Immature natural killer cell (primary cell): ENCODE results near the gene IER5L. TPM values are rescaled to one million over a fixed set of nuclear protein-coding genes. Genes with fewer than 3 reads are reported as not detected.
"Not testable (repeated sequence)": the region's sequence is repeated elsewhere in the genome, so short reads cannot be mapped to it uniquely, and the experiment has no call there.

ENCODE experiments used
- DNase-seq, 3 donors: peaks; one replicate each; pipeline ENCODE4 v3.0.0; 2022; ENCODE audit warnings: mixed read lengths in 1 of 3
- H3K27ac Mint-ChIP-seq, 6 donors: one replicate each; pipeline ENCODE4 v1.8.0; 2020; ENCODE audit warnings: mixed read lengths in 6 of 6, mild to moderate bottlenecking in 5 of 6, inconsistent platforms in 4 of 6, moderate library complexity in 3 of 6
- H3K27me3 Mint-ChIP-seq, 3 donors: one replicate each; pipeline ENCODE4 v1.8.0; 2020 to 2021; ENCODE audit warnings: low read depth in 3 of 3, mild to moderate bottlenecking in 3 of 3, mixed read lengths in 3 of 3, moderate library complexity in 3 of 3, inconsistent platforms in 1 of 3
- H3K36me3 Mint-ChIP-seq, 3 donors: one replicate each; pipeline ENCODE4 v1.8.0; 2020; ENCODE audit warnings: mixed read lengths in 3 of 3, inconsistent platforms in 2 of 3, mild to moderate bottlenecking in 2 of 3
- H3K4me1 Mint-ChIP-seq, 2 donors: one replicate each; pipeline ENCODE4 v1.8.0; 2020; ENCODE audit warnings: inconsistent platforms in 2 of 2, mild to moderate bottlenecking in 2 of 2, mixed read lengths in 2 of 2, moderate library complexity in 1 of 2
- H3K4me3 Mint-ChIP-seq, 5 donors: one replicate each; pipeline ENCODE4 v1.8.0; 2020; ENCODE audit warnings: mild to moderate bottlenecking in 5 of 5, mixed read lengths in 5 of 5, inconsistent platforms in 3 of 5, moderate library complexity in 3 of 5
- H3K9me3 Mint-ChIP-seq, 6 donors: one replicate each; pipeline ENCODE4 v1.8.0; 2020; ENCODE audit warnings: mild to moderate bottlenecking in 6 of 6, mixed read lengths in 6 of 6, inconsistent platforms in 4 of 6, moderate library complexity in 3 of 6
- polyA plus RNA-seq, 3 donors: library from polyadenylated mRNA; unstranded; fragments of 300-500 nt; fragmentation: Illumina TruSeq; gene quantifications; one replicate each; pipeline ENCODE4 v1.2.3, GENCODE V29; 2021

The IER5L gene
- polyA plus RNA-seq, 3 donors from 2014 or later = 0.15 to 1.1 (median 0.16) TPM

DNA sequence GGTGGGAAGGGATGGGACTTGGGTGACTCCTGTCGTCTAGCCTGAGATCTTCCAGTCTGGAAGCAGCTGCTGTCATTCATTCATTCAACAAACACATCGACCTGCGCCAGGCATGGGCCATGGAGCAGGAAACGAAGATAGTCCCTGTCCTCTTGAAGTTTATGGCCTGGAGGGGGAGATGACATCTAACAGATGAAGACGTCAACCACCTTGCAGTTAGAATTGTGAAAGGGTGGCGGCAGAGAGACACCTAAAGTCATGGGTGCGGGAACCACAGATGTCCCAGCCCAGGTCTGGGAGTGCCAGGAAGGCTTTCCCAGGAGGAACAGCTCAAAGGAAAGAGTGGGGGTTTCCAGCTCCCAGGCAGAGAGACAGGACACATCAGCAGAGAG, 21.0 kb upstream of the IER5L start:
- no peak for DNase-seq
- peaks cover 0 to 3% (median 0%) of the 10 kb centered on the region in 3 donors for H3K36me3 Mint-ChIP-seq
- H3K27me3 Mint-ChIP-seq = peaks cover 2 to 11% (median 8%) of the 10 kb centered on the region in 3 donors
- H3K27ac Mint-ChIP-seq = no peak overlapping the region
- no peak overlapping the region for H3K4me3 Mint-ChIP-seq
- peaks cover 0 to 2% of the 10 kb centered on the region in 2 donors for H3K4me1 Mint-ChIP-seq
- H3K9me3 Mint-ChIP-seq = no peaks in the 10 kb centered on the region

DNA sequence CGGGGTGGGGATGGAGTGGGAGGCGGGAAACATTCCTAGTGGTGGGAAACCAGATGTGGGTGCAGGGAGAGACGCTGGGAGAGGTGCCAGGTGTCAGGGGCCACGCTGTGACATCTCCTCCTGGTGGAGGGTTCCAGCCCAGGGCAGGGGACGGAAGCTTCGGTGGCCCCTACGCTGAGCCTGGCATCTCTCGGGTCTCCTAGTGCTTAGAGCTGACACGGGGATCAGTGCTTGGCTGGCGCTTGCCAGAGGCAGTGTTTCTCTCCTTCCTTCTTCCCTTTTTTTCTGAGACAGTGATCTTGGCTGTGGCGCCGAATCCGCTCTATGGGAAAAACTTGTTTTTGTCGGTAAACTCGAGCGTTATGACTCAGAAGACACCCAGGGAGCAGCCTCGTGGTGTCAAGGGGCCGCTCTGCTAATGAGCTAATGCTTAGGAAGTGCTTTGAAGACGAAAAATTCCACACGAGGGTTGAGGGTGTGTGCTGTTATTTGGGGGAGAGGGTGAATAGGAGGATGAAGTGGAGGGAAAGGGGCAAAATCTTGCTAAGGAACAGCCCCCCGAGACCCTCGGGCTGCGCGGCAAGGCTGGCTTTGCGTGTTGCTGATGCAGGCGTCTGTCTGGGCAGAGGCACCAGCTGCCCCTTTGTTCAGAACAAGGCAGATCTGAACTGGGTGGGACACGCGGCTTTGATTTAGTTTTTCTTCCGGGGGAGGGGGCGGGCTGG, 20.4 kb upstream of the IER5L start:
- peaks cover 2 to 13% (median 8%) of the 10 kb centered on the region in 3 donors for H3K27me3 Mint-ChIP-seq

DNA sequence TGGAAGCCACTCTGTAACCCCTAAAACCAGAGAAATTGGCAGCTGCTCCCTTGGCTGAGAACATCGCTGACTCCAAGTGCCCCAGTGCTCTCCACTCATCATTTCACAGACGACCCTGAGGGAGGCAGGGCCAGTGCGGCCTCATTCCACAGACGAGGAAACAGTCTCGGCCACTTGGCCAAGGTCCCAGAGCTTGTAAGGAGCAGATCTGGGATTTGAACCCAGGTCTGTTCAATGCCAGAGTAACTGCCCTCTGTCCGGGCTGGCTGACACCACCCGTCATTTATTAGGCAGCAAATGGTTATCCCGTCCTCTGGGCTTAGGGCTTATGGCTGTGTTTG, 19.9 kb upstream of the IER5L start:
- H3K9me3 Mint-ChIP-seq = peaks cover 0 to 3% (median 0%) of the 10 kb centered on the region in 6 donors
- no peaks in the 10 kb centered on the region for H3K4me1 Mint-ChIP-seq
- H3K27me3 Mint-ChIP-seq = peaks cover 2 to 13% (median 10%) of the 10 kb centered on the region in 3 donors
- H3K36me3 Mint-ChIP-seq = peaks cover 0 to 3% (median 0%) of the 10 kb centered on the region in 3 donors
- DNase-seq = no peak
- H3K27ac Mint-ChIP-seq = no peak overlapping the region
- no peak overlapping the region for H3K4me3 Mint-ChIP-seq

More for the DNA sequence above, 20.4 kb upstream of the IER5L start:
- peaks cover 0 to 3% (median 0%) of the 10 kb centered on the region in 3 donors for H3K36me3 Mint-ChIP-seq
- no peaks in the 10 kb centered on the region for H3K9me3 Mint-ChIP-seq
- H3K27ac Mint-ChIP-seq = no peak overlapping the region
- peaks cover 0 to 2% of the 10 kb centered on the region in 2 donors for H3K4me1 Mint-ChIP-seq
- H3K4me3 Mint-ChIP-seq = no peak overlapping the region
- DNase-seq = no peak

DNA sequence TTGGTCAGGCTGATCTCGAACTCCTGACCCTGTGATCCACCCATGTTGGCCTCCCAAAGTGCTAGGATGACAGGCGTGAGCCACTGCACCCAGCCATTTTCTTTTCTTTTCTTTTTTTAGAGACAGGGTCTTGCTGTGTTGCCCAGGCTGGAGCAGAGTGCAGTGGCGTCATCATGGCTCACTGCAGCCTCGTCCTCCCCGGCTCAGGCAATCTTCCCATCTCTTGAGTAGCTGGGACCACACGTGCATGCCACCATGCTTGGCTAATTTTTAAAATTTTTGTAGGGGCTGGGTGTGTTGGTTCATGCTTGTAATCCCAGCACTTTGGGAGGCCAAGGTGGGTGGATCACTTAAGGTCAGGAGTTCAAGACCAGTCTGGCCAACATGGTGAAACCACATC, 19.0 kb upstream of the IER5L start:
- DNase-seq, H3K9me3 Mint-ChIP-seq, H3K27ac Mint-ChIP-seq, H3K4me3 Mint-ChIP-seq, H3K4me1 Mint-ChIP-seq, H3K36me3 Mint-ChIP-seq: not testable (repeated sequence)
- H3K27me3 Mint-ChIP-seq = peaks cover 2 to 13% (median 11%) of the 10 kb centered on the region in 3 donors

DNA sequence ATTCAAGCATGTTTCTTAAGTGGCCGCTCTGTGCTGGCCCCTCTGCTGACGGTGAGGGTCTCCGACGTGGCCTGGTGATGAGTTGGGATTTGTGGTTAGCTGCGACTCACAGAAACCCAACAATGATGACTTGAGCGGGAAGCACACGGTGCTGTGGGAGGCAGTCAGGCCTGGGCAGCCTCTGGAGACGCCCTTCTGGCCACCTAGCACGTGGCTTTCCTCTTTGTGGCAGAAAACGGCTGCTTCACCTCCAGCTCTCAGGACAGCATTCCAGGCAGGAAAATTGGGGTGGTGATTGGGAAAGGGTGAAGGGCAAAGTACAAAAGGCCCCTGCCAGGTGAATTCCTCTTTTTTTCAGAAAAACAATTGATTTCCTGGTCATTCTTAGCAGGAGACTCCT, 17.5 kb upstream of the IER5L start:
- Mint-ChIP-seq H3K4me3 (no peak overlapping the region), H3K27ac (no peak overlapping the region), H3K36me3 (peaks cover 0 to 3% (median 0%) of the 10 kb centered on the region in 3 donors), H3K9me3 (peaks cover 0 to 4% (median 2%) of the 10 kb centered on the region in 6 donors), H3K4me1 (no peaks in the 10 kb centered on the region), H3K27me3 (peaks cover 2 to 13% (median 11%) of the 10 kb centered on the region in 3 donors)
- DNase-seq = no peak

DNA sequence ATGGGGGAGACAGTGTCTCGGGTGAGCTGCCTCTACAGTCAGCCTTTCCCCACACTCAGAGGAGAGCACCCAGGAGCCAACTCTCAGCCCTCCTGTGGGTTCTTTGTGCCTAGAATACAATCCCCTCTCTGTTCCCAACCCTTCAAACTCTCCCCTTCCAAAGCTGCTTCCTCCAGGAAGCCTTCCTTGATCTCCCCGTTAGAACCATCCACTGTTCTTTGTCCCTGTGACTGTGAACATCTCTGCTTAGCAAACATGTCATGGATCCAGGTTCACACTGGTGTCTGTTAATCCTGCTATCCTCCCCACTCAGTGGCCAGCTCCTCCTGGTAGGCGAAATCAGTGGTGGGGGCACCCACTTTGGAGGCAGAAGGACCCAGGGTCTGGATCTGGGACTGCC, 16.2 kb upstream of the IER5L start:
- DNase-seq = no peak
- Mint-ChIP-seq H3K27ac (no peak overlapping the region), H3K4me3 (no peak overlapping the region), H3K9me3 (peaks cover 0 to 4% (median 2%) of the 10 kb centered on the region in 6 donors), H3K27me3 (peaks cover 2 to 13% (median 9%) of the 10 kb centered on the region in 3 donors), H3K36me3 (peaks cover 0 to 3% (median 0%) of the 10 kb centered on the region in 3 donors), H3K4me1 (no peaks in the 10 kb centered on the region)

DNA sequence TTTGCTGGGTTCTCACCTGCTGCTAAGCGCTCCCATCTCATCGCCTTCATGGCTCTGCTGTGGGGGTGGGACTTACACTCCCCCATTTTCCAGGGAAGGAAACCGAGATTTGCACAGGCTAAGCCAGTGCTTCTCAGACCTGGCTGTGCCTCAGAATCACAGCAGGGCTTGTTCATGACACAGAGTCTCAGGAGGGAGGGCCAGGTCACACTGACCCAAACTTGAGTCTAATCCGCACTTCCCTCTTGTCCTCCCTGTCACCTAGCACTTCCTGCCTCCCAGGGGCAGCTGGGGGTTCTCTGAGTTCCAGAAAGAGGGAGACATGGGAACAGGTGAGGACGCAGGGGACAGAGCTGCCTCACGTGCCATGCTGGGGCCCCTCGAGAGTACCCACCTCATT, 15.6 kb upstream of the IER5L start:
- DNase-seq = no peak
- H3K4me3 Mint-ChIP-seq = no peak overlapping the region
- no peaks in the 10 kb centered on the region for H3K36me3 Mint-ChIP-seq
- H3K4me1 Mint-ChIP-seq = no peaks in the 10 kb centered on the region
- no peak overlapping the region for H3K27ac Mint-ChIP-seq
- H3K9me3 Mint-ChIP-seq = peaks cover 0 to 4% (median 2%) of the 10 kb centered on the region in 6 donors
- H3K27me3 Mint-ChIP-seq = peaks cover 2 to 10% (median 9%) of the 10 kb centered on the region in 3 donors

DNA sequence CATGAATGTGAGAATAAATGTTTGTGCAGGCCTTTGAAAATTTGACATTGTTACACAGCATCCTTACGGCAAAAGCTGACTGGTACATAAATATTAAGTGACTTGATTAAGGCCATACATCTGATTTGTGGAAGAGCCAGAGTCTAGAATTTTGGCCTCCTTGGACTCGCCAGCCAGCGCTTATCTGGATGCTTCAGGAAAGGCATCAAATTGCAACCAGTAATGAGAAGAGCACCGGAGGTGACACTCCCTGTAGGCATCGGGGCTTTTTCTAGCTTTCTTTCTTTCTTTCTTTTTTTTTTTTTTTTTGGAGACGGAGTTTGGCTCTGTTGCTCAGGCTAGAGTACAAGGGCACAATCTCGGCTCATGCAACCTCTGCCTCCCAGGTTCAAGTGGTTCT, 13.2 kb upstream of the IER5L start:
- Mint-ChIP-seq H3K27ac (no peak overlapping the region), H3K9me3 (peaks cover 0 to 4% (median 2%) of the 10 kb centered on the region in 6 donors), H3K36me3 (no peaks in the 10 kb centered on the region), H3K4me3 (no peak overlapping the region), H3K27me3 (peaks cover 2 to 10% (median 7%) of the 10 kb centered on the region in 3 donors), H3K4me1 (no peaks in the 10 kb centered on the region)
- DNase-seq = no peak

DNA sequence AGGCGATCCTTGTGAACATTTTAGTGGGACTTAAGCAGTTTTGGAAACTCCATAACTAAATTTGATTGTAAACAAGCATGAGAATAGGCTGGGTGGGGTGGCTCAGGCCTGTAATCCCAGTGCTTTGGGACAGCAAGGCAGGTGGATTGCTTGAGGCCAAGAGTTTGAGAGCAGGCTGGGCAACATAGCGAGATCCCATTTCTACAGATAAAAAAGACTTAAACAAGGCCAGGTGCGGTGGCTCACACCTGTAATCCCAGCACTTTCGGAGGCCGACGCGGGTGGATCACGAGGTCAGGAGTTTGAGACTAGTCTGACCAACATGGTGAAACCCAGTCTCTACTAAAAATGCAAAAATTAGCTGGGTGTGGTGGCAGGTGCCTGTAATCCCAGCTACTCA, 11.9 kb upstream of the IER5L start:
- not testable (repeated sequence) for H3K4me3 Mint-ChIP-seq, H3K36me3 Mint-ChIP-seq, H3K27ac Mint-ChIP-seq, DNase-seq, H3K4me1 Mint-ChIP-seq, H3K27me3 Mint-ChIP-seq, H3K9me3 Mint-ChIP-seq

DNA sequence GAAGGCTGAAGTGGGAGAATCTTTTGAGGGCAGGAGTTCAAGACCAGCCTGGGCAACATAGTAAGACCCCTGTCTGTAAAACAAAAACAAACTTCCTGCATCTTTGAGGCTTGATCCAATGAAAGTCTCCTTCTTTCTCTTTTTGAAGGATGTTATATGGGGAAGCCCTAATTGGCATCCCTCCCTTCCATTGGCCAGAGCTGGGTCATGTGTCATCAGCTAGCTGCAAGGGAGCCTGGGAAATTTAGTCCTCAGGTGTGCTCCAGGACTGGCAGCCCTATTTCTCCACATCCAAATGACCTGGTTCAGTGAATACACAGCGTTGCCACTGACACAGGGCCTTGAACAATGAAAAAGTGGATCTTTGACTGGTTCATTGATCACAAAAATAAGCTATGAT, 9.0 kb upstream of the IER5L start:
- Mint-ChIP-seq H3K4me1 (no peaks in the 10 kb centered on the region), H3K9me3 (no peaks in the 10 kb centered on the region), H3K36me3 (no peaks in the 10 kb centered on the region)

DNA sequence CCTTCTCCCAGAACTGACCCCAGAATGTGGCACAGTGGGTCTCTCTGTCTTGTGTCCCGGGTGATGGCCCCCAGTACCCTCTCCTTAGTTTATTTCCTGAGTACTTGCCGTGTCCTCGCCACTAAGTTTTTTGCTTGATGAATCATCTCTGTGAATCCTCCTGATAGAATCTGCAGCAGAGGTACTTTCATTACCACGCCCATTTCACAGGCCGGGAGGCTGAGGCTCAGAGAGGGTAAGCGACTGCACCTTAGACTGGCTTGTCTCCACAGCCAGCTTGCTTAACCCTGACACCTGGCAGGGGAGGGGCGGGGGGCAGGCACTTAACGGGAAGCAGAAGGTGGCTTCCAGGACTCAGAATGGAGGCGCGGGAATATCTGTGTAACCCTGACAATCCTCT, 7.9 kb upstream of the IER5L start:
- peaks cover 0 to 3% (median 2%) of the 10 kb centered on the region in 3 donors for H3K27me3 Mint-ChIP-seq
- no peaks in the 10 kb centered on the region for H3K36me3 Mint-ChIP-seq
- no peaks in the 10 kb centered on the region for H3K9me3 Mint-ChIP-seq
- no peak for DNase-seq
- H3K27ac Mint-ChIP-seq = no peak overlapping the region
- no peak overlapping the region for H3K4me3 Mint-ChIP-seq
- H3K4me1 Mint-ChIP-seq = no peaks in the 10 kb centered on the region

More for the DNA sequence above, 9.0 kb upstream of the IER5L start:
- no peak for DNase-seq
- Mint-ChIP-seq H3K27me3 (no peaks in the 10 kb centered on the region), H3K27ac (no peak overlapping the region), H3K4me3 (no peak overlapping the region)

DNA sequence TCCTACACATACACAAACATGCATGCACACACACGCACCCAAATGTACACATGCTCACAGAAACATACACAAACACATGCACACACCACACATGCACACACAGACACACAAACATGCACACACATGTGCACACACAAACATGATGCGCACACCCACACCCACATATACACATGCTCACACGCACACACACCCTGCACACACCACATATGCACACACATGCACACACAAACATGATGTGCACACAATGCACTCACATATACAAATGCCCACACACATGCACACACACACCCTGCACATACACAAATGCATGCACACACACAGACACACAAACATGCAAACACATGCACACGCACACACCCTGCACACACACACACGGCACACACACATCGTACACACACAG, 7.3 kb upstream of the IER5L start:
- Mint-ChIP-seq H3K27me3 (peaks cover 0 to 3% (median 2%) of the 10 kb centered on the region in 3 donors), H3K4me3 (no peak overlapping the region), H3K27ac (peak overlapping the region in 2 of 6 donors; percentile 28 to 31), H3K9me3 (no peaks in the 10 kb centered on the region), H3K36me3 (no peaks in the 10 kb centered on the region), H3K4me1 (no peaks in the 10 kb centered on the region)
- no peak for DNase-seq

DNA sequence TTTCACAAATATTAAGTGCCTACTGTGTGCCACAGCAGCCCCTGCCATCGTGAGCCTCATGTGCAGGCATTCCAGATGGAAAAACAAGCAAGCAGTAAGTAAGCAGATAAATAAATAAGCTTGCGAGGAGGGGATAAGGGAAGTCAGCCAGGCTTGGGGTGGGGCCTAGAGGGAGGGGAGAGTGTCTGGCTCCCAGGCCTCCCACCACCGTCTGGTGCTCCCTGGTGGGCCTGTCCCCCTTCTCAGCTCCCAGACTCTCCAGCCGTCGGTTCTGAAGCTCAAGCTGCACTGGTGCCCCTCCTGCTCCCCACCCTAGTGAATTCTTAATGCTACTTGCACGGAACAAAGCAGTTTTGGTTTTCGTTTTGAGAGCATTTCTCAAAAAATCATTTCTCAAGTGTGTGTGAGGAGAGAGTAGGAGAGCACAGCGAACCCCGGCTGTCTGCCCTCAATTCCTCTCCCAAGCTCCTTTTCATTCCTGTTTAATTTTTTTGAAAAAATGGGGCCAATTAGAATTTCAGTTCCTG, 6.6 kb upstream of the IER5L start:
- Mint-ChIP-seq H3K27ac (no peak overlapping the region), H3K4me1 (no peaks in the 10 kb centered on the region), H3K4me3 (no peak overlapping the region), H3K27me3 (peaks cover 0 to 3% (median 2%) of the 10 kb centered on the region in 3 donors), H3K9me3 (no peaks in the 10 kb centered on the region), H3K36me3 (no peaks in the 10 kb centered on the region)
- DNase-seq = no peak

DNA sequence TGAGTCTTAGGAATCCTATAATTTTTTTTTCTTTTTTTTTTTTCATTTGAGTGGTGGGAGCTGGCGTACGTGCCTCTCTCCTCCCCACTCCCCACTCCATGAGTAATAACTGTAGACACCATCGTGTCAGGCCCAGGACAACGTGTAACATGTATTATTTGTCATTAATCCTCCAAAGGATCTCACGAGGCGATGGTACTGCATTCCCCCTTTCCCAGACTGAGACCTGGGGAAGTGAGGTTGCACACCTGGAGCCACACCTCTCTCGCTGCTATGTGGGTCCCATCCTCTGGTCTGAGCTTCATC, 6.1 kb upstream of the IER5L start:
- Mint-ChIP-seq H3K36me3 (no peaks in the 10 kb centered on the region), H3K27me3 (peaks cover 0 to 3% (median 2%) of the 10 kb centered on the region in 3 donors), H3K9me3 (no peaks in the 10 kb centered on the region), H3K27ac (no peak overlapping the region), H3K4me3 (no peak overlapping the region), H3K4me1 (no peaks in the 10 kb centered on the region)
- DNase-seq = no peak
